ENCODE measurements around the gene CLPX.
"Not testable (repeated sequence)": the region's sequence is repeated elsewhere in the genome, so short reads cannot be mapped to it uniquely, and the experiment has no call there.

CLPX gene

DNA sequence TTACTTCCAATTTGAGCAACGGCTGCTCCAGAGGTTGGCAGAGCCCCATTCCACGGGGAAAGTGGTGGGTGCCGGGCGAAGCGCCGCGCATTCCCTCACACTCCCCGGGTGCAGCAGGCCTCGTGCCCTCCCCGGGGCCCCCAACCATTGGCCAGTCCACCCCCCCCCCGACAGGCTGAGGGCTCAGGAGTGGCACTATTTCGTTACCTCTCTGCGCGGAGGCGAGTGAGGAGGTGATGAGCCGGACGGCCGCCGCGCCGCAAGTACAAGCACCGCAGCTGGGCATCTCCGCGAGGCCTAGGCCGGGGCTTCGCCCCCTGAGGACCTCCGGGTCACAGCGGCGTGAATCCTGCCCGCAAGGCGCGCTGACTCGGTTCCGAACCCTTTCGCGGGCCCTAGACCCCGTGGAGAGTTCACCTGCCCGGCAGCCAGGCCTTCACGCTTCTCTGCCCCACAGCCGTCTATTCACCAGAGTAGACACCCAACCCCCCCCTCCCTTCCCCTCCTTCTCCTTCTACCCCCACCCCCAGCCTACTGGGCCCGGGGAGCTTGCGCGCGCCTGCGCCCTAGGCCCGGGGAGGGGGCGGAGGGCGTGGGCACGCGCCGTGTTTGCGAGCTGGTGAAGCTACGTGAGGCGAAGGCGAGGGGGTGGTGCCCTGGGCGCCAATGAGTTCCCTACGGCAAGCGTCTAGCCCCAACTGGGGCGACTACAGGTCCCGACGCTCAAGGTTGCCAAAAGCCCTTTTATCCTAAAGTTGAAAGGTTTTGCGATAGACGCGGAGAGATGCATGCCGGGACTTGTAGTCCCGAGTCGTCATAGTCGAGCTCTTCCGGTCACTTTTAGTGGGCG, at the start of gene CLPX:
Gene CLPX, minus strand, starts transcription at position 475 of the 850 bp plus-strand sequence. Its CDS starts 189 bp downstream, at position 286.
- DNase-seq: peak; percentile 97

- DNase-seq: no peak
Measured at GRCh38 chr15:65233696-65234095, 48.6 kb upstream of the CLPX start.

- DNase-seq: no peak
Measured at GRCh38 chr15:65232520-65232919, 47.4 kb upstream of the CLPX start.

GRCh38 chr15:65231306-65231705, 46.2 kb upstream of the CLPX start:
- no peak for DNase-seq

- not testable (repeated sequence) for DNase-seq
Measured at GRCh38 chr15:65226901-65227300, 41.8 kb upstream of the CLPX start.

DNA sequence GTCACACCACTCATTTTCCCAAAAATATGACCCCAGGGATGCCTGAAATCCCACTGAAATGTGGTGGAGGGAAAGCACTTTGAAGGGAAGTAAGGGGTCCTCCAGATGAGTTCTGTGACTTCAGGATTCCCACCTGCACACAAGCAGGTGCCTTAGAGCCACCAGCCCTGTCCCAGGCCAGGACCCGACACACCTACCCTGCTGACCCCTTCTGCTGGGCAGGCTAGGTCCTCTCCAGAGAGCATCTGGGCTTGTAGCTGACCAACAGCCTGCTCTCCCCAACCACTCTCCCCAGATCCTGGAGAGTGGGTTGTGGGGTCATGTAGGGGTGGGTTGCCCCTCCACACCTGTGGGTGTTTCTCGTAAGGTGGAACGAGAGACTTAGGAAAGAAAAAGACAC, 41.1 kb upstream of the CLPX start:
- no peak for DNase-seq

- DNase-seq: no peak
Measured at GRCh38 chr15:65223996-65224395, 38.9 kb upstream of the CLPX start.

GRCh38 chr15:65222891-65223290, 37.7 kb upstream of the CLPX start:
- DNase-seq: no peak

- DNase-seq: no peak
Measured at GRCh38 chr15:65221697-65222096, 36.6 kb upstream of the CLPX start.

DNA sequence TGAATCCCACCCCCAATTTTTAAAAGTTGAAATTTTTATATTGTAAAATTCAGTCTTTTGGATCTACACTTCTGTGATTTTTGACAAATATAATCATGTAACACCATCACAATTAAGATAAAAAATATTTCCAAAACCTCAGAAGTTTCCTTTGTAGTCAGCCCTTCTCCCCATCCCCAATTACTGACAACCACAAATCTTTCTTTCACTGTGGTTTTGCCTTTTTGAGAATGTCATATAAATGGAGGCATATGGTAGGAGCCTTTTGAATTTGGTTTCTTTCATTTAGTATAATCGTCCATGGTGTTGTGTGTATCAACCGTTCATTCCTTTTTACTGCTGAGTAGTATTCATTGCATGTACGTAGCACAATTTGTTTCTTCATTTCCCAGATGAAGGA, 34.0 kb upstream of the CLPX start:
- DNase-seq: no peak

DNA sequence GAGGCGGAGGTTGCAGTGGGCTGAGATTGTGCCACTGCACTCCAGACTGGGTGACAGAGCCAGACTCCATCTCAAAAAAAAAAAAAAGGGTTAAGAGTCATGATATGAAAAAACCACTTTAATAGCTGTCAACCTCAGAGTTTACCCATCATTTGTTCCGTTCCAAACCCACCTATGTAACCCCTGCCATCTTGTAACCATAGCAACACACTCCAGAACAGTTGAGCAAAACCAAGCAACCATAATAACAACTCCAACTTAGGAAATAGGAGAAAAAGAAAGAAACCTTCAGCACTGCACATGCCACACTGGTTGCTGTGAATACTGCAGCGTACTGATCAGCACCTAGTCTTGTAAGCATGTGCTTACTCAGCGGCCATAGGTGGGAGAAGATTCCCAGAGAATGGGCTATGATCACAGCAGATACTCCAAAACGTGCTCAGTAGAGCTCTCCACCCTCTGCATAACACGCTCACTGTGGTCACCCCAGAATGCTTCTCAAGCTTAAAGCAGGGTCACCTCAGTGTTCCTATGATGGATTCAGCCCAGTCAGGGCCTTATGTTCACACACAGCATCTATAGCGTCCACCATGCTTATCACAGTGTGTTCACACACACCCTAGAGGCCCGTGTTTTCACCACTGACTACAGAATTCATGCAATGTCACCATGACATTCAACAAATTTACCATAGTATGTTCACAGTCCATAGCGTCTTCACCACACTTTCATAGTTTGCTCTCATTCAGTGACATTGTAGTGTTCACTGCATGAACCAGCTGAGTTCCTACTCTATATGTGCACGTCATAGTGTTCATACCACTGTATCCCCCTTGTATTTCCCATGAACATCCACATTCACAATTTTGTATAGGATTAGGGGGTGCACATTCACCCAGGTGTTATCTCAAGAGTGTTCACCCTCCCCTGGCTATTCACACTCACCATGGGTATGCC, 32.7 kb upstream of the CLPX start:
- DNase-seq: peak; percentile 17

DNA sequence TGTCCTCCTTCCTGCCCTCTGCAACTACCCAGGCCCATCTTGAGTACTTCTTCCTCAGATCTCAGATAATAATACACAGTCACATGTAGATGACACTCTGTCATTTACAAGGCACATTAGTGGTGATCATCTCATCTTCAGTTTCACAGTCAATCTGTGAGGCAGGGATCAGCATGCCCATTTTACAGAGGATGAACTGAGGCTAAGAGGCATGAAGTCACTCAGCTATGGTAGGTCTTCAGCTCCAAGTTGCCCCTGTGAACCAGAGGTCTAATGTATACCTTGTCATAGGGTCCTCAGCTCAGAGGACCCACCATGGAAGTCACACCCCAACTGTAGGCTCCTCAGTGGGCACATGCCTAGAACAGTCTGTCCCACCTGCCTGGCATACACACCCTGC, 30.4 kb upstream of the CLPX start:
- DNase-seq: no peak

DNA sequence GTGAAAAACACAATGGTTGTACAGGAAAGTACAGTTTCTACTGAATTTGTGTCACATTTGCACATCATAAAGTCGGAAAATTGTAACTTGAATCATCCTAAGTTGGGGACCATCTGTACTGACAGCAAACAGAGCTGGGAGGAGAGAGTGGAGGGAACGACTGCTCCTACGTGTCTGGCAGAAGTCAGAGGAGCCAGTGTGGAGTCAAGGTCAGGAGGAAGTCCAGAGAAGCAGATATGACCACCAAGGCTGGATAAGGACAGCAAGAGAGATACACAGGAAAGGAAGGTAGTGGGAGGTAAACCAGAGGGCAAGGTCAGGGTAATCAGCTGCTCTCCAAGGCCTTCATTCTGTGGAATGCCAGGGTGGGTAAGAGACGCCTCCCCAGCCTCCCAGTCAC, 28.9 kb upstream of the CLPX start:
- no peak for DNase-seq

DNA sequence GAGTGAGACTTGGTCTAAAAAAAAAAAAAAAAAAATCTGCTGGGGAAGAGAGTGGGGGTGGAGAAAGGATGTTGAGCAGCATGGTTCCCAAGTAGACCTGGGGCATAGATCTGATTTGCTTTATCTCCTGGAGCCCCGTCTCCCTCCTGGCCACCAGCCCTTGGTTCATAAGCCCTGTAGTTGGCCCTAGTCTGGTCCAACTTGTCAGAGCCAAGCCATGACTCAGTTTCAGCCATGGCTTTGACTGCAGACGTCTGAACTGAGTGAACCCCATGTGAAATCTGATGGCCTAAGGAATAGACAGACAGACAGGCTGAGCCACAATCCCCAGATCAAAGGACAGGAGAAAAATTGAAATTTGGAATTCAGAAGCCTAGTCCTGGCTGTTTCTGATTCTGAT, 28.1 kb upstream of the CLPX start:
- no peak for DNase-seq

DNA sequence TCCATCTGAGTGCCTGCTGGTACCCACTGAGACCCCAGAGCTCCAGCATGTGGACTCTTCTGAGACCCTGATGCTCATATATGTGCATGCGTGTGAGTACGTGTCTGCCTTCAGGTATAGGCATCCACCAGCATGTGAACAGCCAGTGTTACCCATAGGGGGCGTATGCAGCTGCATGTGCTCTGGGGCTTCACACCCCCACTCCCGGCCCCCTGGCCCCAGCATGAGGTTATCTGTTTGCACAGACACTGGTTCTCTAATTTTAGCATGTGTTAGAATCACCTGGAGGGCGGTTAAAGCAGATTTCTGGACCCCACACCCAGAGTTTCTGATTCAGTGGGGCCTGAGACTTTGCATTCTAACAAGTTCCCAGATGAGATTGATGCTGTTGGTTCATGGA, 27.0 kb upstream of the CLPX start:
- DNase-seq: peak; percentile 65

- no peak for DNase-seq
Measured at GRCh38 chr15:65211482-65211982, 26.4 kb upstream of the CLPX start.

DNA sequence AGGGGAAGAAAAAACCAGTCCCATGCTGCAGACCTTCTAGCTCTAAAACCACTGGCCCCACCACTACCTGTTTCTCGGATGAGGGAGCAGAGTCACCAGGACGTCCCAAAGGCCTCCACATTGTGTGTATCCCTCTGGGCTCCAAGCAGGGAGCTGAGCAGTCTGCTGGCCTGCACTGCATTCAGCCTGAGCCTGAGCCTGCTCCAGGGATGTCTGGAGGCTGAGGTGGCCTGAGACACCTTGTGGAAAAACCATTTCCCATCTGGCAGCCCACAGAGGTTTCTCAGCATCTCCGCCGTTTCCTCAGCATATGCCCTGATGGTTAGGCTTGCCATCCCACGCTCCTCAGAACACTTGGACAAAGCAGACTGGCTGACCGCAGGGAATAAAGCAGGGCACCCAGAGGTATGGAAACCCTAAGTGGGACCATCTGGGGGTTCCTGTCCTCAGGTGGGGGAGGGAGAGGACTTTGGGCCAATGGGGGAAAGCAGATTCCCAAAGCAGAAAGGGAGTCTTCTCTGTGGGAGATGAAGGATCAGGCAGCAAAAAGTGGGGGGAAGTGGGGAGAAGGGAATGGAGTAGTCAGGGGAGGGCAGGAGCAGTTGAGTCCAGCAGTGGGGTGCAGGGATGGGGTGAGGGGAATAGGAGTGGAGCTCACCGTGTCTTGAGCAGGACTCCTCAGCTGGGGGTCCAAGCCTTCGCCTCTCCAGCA, 25.8 kb upstream of the CLPX start, which contains the start of gene CILP:
Gene CILP, minus strand, starts transcription at position 704 of the 712 bp plus-strand sequence. CDS start 1,718 bp downstream, outside the sequence.
- no peak for DNase-seq

GRCh38 chr15:65209701-65210643, 24.8 kb upstream of the CLPX start:
- no peak for DNase-seq

GRCh38 chr15:65208647-65209046, 23.5 kb upstream of the CLPX start:
- no peak for DNase-seq

GRCh38 chr15:65207280-65207840, 22.2 kb upstream of the CLPX start:
- DNase-seq: no peak

GRCh38 chr15:65206750-65207149, 21.6 kb upstream of the CLPX start:
- no peak for DNase-seq

All from OCI-M1 (cell line).